Stimulated activated CD8-positive, alpha-beta memory T cell treated with anti-CD3 and anti-CD28 coated beads, Interleukin-12 subunit alpha, Interleukin-12 subunit beta, amount 100 ng/mL, for 1 hour (primary cell): ENCODE data around the gene KATNA1.

ENCODE experiments used
- DNase-seq: peaks from one replicate; pipeline ENCODE4 v3.0.0-alpha.2; 2020; ENCODE audit warnings: low read depth

Gene KATNA1

GRCh38 chr6:149608381-149608982 lies 40.0 kb downstream of the KATNA1 start:
- DNase-seq: no peak

GRCh38 chr6:149600508-149600907 lies 48.0 kb downstream of the KATNA1 start:
- DNase-seq: no peak

- DNase-seq: no peak
Observed at GRCh38 chr6:149593408-149593807, 55.1 kb downstream of the KATNA1 start.

- DNase-seq: no peak
Observed at GRCh38 chr6:149592983-149593382, 55.5 kb downstream of the KATNA1 start.

- no peak for DNase-seq
Observed at GRCh38 chr6:149586149-149586548, 62.4 kb downstream of the KATNA1 start.

GRCh38 chr6:149581349-149581748 lies 67.2 kb downstream of the KATNA1 start:
- no peak for DNase-seq

GRCh38 chr6:149580880-149581279 lies 67.6 kb downstream of the KATNA1 start:
- no peak for DNase-seq

- no peak for DNase-seq
Observed at GRCh38 chr6:149567945-149568585, 80.4 kb downstream of the KATNA1 start.

- DNase-seq: no peak
Observed at GRCh38 chr6:149567194-149567586, 81.3 kb downstream of the KATNA1 start.

GRCh38 chr6:149566410-149567193 lies 81.9 kb downstream of the KATNA1 start:
- DNase-seq: peak; percentile 32

GRCh38 chr6:149565527-149566409 lies 82.7 kb downstream of the KATNA1 start, which contains the start of gene GINM1:
Gene GINM1 (plus strand): TSS chr6:149566375. CDS start chr6:149566415, 40 bp downstream.
- DNase-seq: peak; percentile 93

GRCh38 chr6:149563928-149564325 lies 84.6 kb downstream of the KATNA1 start:
- DNase-seq: no peak

- DNase-seq: no peak
Observed at GRCh38 chr6:149563203-149563927, 85.1 kb downstream of the KATNA1 start.

GRCh38 chr6:149560736-149561135 lies 87.8 kb downstream of the KATNA1 start:
- no peak for DNase-seq

- no peak for DNase-seq
Observed at GRCh38 chr6:149559389-149559788, 89.1 kb downstream of the KATNA1 start.

GRCh38 chr6:149558029-149558428 lies 90.5 kb downstream of the KATNA1 start:
- no peak for DNase-seq

- DNase-seq: no peak
Observed at GRCh38 chr6:149551920-149552319, 96.6 kb downstream of the KATNA1 start.

GRCh38 chr6:149545754-149546471 lies 102.6 kb downstream of the KATNA1 start, which contains the start of gene PPIL4:
Gene PPIL4 (minus strand): TSS chr6:149546043. CDS start chr6:149546005, 38 bp downstream.
- DNase-seq: peak; percentile 95

- DNase-seq: peak; percentile 32
Observed at GRCh38 chr6:149545258-149545753, 103.2 kb downstream of the KATNA1 start.
